GM18909 (cell line): ENCODE measurements around the gene LSM5.
"Not testable (repeated sequence)": the region's sequence is repeated elsewhere in the genome, so short reads cannot be mapped to it uniquely, and the experiment has no call there.

Experiments
- ATAC-seq: cut with Tn5 transposase; IDR thresholded peaks from one replicate; pipeline ENCODE4 v1.9.1; 2021; ENCODE audit warnings: mild to moderate bottlenecking; ENCODE audit not compliant: unreplicated experiment, poor library complexity

Gene LSM5

DNA sequence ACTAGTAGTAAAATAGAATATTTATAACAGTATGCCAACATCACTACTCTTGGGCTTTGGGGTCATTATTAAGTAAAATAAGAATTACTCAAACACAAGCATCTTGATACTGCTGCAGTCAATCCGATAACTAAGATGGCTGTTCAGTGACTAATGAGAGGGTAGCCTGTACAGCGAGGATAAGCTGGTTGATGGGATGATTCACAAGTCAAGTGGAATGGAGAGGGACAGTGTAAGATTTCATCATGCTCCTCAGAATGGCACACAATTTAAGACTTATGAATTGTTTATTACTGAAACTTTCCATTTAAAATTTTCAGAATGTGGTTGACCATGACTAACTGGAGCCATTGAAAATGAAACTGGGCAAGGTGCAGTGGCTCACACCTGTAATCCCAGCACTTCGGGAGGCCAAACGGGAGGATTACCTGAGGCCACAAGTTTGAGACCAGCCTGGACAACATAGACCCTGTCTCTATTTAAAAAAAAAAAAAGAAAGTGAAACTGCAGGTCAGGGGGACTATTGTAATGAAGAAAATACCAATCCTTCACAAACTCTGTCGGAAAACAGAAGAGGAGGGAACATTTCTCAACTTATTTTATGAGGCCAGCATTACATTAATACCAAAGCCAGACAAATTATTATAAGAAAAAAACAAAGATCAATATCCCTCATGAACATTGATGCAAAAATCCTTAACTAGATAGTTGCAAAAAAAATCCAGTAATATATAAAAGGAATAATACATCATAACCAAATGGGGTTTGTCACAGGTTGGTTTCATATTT, 16.3 kb upstream of the LSM5 start:
- no peak for ATAC-seq

GRCh38 chr7:32502728-32503127, 12.5 kb upstream of the LSM5 start:
- ATAC-seq: no peak

DNA sequence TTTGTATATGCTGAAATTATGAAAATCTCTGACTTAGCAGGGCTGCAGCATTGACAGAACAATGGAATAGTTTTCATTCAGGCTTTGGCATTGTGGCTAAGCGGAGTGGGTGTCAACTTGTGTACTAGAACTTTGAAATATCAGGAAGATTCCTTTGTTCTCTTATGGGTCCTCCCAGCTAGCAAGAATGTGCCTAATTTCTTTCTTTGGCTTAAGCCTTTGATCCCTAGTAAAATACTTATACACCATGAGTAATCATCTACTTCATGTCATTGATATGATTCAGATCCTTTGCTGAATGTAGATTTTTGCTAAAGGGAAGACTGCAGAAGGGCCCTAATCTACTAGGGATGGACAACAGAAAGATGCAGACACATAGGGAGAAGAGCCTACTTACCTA, 11.3 kb upstream of the LSM5 start:
- ATAC-seq: no peak

GRCh38 chr7:32500922-32501341, 10.8 kb upstream of the LSM5 start:
- ATAC-seq: peak; percentile 71

DNA sequence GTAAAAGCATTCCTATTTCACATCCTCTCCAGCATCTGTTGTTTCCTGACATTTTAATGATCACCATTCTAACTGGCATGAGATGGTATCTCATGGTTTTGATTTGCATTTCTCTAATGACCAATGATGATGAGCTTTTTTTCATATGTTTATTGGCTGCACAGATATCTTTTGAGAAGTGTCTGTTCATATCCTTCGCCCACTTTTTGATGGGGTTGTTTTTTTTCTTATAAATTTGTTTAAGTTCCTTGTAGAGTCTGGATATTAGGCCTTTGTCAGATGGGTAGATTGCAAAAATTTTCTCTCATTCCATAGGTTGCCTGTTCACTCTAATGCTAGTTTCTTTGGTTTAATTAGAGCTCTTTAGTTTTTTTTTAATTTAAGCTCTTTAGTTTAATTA, 10.0 kb upstream of the LSM5 start:
- not testable (repeated sequence) for ATAC-seq

GRCh38 chr7:32499755-32500154, 9.6 kb upstream of the LSM5 start:
- ATAC-seq: not testable (repeated sequence)

GRCh38 chr7:32496052-32496813, 6.1 kb upstream of the LSM5 start:
- no peak for ATAC-seq

DNA sequence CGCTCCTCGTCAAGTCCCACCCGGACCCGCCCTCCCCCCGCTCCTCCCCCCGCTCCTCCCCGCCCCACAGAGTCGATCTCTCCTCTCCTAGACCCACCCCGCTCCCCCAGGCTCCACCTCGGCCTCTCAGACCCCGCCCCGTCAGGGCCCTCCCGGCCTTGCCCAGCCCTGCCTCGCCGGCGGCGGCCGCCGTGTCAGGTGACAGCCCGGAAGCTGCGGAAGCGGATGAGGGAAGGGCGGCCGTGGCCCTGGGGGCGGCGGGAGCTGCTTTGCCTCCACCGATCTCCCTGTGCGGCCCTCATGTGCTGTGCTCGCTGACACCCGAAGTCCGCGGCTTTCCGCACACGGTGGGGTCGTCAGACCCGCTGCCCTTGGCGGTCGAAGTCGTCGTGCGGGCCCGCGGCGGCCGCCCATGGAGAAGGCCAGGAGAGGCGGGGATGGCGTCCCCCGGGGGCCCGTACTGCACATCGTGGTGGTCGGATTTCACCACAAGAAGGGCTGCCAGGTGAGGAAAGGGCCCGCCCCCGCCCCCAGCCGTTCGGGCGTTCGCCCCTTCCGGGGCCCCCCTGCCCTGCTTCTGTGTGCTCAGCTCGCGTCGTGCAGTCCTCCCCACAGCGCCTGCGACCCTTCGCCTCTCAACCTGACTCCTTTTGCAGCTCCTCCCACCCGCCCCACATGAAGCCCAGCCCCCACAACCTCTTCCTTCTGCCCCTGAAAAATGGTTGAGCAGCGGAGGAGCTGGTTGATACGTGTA, 5.3 kb upstream of the LSM5 start, which contains the start of gene AVL9:
Gene AVL9, plus strand, starts transcription at position 192 of the 754 bp plus-strand sequence. Its CDS starts 221 bp downstream, at position 413.
- ATAC-seq: peak; percentile 96

- peak; percentile 15 for ATAC-seq
Observed at GRCh38 chr7:32494946-32495297, 4.7 kb upstream of the LSM5 start.

- peak; percentile 3 for ATAC-seq
Observed at GRCh38 chr7:32489788-32490126, 423 bp downstream of the LSM5 start.

DNA sequence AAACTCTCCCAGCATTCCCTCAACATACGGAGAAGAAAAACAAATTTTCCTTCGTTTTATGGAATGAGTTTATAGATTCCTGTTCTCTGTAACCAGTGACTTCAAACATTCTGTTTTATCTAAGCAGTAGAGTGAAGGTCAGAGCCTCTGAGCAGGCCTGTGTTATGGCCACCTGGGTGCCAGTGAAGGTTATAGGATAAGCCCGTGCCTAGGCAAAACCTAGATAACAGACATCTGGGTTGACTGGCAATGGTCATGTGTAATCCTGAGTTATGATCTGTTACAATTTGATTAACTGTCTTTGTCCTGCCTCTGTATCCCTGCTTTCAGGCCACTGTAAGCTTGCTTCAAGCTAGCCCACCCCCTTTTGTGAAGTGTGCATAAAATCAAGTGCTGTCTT, 8.3 kb downstream of the LSM5 start:
- no peak for ATAC-seq

- no peak for ATAC-seq
Observed at GRCh38 chr7:32481176-32481575, 9.0 kb downstream of the LSM5 start.

DNA sequence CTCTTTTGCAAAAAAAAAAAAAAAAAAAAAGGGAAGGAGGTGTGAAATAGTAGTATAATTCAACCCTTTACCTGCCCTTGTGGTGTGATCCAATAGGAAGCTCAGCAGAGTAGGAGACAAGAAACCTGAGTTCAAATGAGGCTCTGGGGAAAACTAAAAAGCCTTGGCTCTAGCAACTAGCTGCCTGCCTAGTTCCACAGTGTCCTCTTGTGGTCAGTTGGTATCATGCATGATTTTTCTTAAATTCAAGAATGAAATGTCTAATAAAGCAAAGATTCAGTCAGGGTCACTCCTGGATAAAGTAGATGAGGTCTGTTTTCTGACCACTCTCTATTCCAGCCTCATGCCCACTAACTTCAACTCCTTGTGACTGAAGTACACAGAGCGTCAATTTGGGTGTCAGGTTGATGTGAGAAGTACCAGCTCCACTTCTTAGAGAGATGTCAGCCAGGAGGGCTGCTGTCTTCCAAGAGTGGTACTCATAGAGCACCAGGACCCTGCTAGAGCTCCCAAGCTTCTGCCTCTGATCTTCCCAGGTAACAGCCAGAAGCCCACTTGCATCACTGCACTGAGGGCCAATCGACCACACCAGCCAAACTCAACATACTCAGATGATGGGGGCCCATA, 10.5 kb downstream of the LSM5 start:
- no peak for ATAC-seq

GRCh38 chr7:32477649-32477980, 12.6 kb downstream of the LSM5 start:
- ATAC-seq: no peak

DNA sequence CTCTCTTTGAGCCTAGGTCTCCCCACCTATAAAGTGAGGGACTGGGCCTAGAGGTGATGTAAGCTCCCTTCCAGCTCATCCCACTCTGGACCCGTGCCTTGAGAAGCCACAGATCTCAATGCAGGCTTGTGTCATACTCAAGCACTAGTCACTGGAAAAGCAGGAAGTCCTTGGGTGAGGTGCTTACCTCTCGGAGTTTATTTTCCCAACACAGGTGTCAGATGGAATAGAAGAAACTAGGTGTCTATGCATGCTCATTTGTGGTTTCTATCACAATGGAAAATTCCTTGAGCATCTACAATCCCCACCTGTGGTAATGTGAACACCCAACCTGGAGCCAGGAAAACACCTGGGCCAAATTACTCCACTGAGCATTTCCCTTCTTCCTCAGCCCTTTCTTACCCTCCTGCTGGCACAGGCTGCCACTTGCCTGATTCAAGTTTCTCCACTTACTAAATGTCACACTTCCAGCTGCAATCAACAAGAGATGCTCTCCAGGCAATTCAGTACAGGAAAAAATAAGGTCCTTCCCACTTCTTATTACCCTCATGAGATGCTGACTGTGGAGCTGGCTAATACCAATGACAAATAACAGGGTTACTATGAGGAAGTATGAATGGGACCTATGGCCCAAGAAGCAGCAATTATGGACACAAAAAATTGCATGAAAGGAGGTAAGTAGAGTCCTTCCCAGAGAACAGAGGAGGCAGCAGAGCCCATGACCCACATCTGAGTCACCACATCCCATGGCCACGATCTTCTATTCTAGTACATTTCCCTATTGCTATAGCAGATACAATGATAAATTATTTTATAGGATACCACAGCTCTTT, 13.1 kb downstream of the LSM5 start:
- no peak for ATAC-seq

- ATAC-seq: no peak
Observed at GRCh38 chr7:32474008-32474407, 16.2 kb downstream of the LSM5 start.

DNA sequence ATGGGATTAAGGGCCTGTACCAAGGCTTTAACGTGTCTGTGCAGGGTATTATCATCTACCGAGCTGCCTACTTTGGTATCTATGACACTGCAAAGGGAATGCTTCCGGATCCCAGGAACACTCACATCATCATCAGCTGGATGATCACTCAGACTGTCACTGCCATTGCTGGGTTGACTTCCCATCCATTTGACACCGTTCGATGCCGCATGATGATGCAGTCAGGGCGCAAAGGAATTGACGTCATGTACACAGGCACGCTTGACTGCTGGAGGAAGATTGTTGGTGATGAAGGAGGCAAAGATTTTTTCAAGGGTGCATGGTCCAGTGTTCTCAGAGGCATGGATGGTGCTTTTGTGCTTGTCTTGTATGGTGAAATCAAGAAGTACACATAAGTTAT, 18.2 kb downstream of the LSM5 start:
- no peak for ATAC-seq

GRCh38 chr7:32470871-32471270, 19.3 kb downstream of the LSM5 start:
- ATAC-seq: no peak

- ATAC-seq: not testable (repeated sequence)
Observed at GRCh38 chr7:32470004-32470403, 20.2 kb downstream of the LSM5 start.
